Coronary artery (tissue), 2 donors: ENCODE results near the gene HGS.

Source experiments
- DNase-seq: peaks from one replicate; pipeline ENCODE4 v3.0.0-alpha.2; 2017; ENCODE audit warnings: low spot score
- H3K27ac ChIP-seq, 2 donors: fragments of 200-600 bp; sonication (generic); one replicate each; pipeline ENCODE4 v1.5.1; 2016 to 2019
- H3K4me3 ChIP-seq: fragments of 200-600 bp; sonication (generic); 2 replicates; pipeline ENCODE4 v1.5.1; 2016; ENCODE audit warnings: mild to moderate bottlenecking, moderate library complexity
- TF ChIP-seq, protein P1 (sequence below): fragments of 200-600 bp; sonication (generic); IDR thresholded peaks from one replicate; pipeline ENCODE4 v1.5.1; 2019; ENCODE audit warnings: antibody characterized with exemption

Gene HGS

GRCh38 chr17:81703747-81704654 lies 20.2 kb downstream of the HGS start:
- peak overlapping the region; percentile 80 for H3K4me3 ChIP-seq
- TF ChIP-seq, protein P1, sequence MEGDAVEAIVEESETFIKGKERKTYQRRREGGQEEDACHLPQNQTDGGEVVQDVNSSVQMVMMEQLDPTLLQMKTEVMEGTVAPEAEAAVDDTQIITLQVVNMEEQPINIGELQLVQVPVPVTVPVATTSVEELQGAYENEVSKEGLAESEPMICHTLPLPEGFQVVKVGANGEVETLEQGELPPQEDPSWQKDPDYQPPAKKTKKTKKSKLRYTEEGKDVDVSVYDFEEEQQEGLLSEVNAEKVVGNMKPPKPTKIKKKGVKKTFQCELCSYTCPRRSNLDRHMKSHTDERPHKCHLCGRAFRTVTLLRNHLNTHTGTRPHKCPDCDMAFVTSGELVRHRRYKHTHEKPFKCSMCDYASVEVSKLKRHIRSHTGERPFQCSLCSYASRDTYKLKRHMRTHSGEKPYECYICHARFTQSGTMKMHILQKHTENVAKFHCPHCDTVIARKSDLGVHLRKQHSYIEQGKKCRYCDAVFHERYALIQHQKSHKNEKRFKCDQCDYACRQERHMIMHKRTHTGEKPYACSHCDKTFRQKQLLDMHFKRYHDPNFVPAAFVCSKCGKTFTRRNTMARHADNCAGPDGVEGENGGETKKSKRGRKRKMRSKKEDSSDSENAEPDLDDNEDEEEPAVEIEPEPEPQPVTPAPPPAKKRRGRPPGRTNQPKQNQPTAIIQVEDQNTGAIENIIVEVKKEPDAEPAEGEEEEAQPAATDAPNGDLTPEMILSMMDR, result no peak
- H3K27ac ChIP-seq, result peak overlapping the region; percentile 87 to 93
- DNase-seq, result no peak

DNA sequence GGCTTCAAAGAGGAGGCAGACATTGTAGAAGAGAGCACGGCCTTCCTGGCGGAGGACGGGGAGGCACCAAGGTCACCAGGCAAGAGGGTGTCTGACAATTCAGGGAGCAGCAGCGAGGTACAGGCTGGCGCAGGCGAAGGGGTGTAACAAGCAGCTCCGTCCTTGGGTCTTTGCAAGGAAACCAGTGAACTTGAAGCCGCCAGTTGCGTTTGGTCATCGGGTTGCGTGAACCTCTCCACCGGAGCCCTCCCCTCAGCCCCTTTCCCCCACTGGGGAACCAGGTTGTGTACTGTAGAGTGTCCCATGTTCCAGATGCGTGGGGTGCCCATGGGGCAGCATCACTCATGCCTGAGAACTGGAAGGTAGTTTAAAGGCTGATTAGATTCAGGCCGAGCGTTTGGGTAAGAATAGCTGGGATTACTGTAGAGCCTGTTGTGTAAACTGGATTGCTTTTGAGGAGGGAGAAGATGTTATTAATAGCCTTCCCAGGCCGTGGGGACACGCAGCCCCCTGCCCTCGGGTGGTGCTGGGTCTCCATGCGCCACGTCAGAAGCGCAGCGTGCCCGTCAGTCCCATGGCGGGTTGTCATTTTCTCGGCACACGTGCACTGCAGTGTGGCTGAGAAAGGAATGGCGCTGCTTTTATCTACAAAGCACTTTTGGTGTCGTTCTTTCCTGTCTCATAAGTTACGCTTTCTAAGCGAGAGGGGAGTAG lies 21.9 kb downstream of the HGS start:
- Histone ChIP-seq H3K27ac (no peak overlapping the region), H3K4me3 (no peak overlapping the region)
- no peak for DNase-seq
- TF ChIP-seq, protein P1, result no peak

DNA sequence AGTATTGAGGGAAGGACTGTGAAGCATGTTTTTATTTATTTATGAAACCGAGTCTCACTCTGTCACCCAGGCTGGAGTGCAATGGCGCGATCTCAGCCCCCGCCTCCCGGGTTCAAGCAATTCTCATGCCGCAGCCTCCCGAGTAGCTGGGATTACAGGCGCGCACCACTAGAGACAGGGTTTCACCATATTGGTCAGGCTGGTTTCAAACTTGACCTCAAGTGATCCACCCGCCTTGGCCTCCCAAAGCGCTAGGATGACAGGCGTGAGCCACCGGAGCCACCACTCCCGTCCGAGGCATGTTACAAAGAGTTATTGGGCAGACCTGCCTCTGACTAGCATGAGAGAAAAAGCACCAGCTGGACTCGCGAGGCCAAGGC lies 22.4 kb downstream of the HGS start:
- Histone ChIP-seq H3K4me3 (no peak overlapping the region), H3K27ac (no peak overlapping the region)
- TF ChIP-seq, protein P1, result no peak
- no peak for DNase-seq

DNA sequence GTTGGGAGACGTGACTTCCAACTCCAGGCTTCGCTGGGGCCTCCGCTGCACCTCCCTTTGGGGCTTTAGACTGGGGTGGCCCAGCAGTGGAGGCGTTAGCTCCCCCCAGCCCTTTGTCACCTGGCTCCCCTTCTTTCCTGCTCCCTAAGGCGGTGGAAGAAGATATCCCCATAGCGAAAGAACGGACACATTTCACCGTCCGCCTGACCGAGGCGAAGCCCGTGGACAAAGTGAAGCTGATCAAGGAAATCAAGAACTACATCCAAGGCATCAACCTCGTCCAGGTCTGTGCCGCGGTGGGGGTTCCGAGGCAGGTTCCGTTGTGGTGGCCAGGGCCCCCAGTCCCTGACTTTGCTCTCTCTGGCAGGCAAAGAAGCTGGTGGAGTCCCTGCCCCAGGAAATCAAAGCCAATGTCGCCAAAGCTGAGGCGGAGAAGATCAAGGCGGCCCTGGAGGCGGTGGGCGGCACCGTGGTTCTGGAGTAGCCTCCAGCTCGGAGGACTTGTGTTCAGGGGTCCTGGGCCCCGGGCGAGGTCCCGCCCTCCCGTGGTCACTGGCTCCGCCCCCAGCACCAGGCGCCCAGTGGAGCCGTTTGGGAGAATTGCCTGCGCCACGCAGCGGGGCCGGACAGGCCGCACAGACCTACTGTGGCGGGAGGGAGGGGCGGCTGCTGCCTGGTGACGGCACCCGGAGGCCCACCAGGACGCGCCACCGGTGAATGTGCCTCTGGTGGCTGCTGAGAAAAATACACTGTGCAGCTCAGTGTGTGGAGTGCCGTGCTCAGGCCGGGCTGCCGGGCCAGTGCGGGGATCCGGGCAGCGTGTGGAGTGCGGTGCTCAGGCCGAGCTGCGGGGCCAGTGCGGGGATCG lies 23.2 kb downstream of the HGS start:
- DNase-seq, result no peak
- no peak overlapping the region for H3K27ac ChIP-seq
- TF ChIP-seq, protein P1, result no peak
- no peak overlapping the region for H3K4me3 ChIP-seq

DNA sequence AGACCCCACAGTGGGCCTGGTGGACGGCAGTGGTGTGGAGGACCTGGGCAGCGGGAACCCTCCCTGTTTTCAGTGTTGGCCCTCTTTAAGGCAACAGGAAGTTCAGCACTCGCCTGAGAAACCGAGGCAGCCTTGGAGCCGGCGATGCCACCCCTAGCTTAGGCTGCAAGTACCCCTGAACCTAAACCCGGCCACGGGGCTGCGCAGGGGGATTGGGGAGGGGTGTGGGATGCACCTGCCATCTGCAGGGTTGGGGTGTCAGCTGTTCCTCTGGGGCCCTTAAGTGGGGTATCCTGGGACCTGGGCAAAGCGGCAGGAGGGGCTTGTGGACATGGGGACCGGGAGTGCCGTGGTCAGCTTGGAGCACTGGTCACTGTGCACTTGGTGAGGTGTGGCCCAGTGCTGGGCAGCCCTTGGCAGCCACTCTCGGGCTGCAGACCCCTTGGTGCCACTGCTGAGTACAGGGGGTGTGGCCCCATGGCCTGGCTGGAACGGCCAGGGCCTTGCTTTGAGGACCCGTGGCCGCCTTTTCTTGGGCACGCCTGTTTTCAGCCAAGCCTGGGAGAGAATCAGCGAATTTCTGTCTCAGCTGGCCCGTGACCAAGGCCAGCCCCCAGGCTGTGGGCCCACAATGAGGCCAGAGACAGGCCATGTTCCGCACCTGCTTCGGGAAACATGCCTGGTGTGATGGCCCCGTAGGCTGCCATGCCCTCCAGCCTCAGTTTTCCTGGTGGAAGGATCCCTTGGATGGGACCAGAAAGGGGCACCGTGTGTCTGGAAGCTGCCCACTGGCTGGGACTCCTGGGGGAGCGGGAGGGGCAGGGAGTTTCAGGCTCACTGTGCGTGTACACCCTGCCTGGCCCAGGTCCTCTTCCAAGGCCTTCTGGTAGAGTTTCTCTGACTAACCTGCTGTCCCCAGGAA lies 24.2 kb downstream of the HGS start:
- Histone ChIP-seq H3K27ac (no peak overlapping the region), H3K4me3 (no peak overlapping the region)
- no peak for DNase-seq
- TF ChIP-seq, protein P1, result no peak

- H3K27ac ChIP-seq, result no peak overlapping the region
- DNase-seq, result no peak
- TF ChIP-seq, protein P1, result no peak
- no peak overlapping the region for H3K4me3 ChIP-seq
Observed at GRCh38 chr17:81708739-81709185, 25.0 kb downstream of the HGS start.
